SK-N-SH (cell line): ENCODE measurements around the gene CHST12. TPM values are rescaled to one million over a fixed set of nuclear protein-coding genes. Genes with fewer than 3 reads are reported as not detected.

Source experiments
- CTCF ChIA-PET: fragments of 300-600, 350-600 bp; formaldehyde crosslinking; extraction: SDS; loops from one replicate; lab custom pipeline; 2021; lab: Yijun Ruan, JAX
- POLR2A ChIA-PET: fragments of 350-600 bp; sonication (Branson Sonifier 250); formaldehyde crosslinking; extraction: SDS; loops from one replicate; lab custom pipeline; 2020; ENCODE audit warnings: antibody characterized with exemption, inconsistent platforms; lab: Yijun Ruan, JAX
- DNase-seq: peaks from one replicate; pipeline ENCODE4 v3.0.0; 2012
- H2AFZ ChIP-seq: fragments of 200-600 bp; sonication (generic); 2 replicates; pipeline ENCODE4 v1.8.1; 2016; ENCODE audit warnings: antibody characterized with exemption, mild to moderate bottlenecking, low read depth
- H3F3A ChIP-seq: fragments of 200-600 bp; sonication (generic); replicated peaks from 2 replicates; pipeline ENCODE3; 2016; ENCODE audit warnings: antibody characterized with exemption, mild to moderate bottlenecking; ENCODE audit not compliant: insufficient read depth
- H3K27ac ChIP-seq, 2 experiments: fragments of 200-500 bp in 1 of 2; fragments of 200-600 bp in 1 of 2; sonication (Bioruptor generic) in 1 of 2; sonication (generic), shearing (Covaris generic) in 1 of 2; 2 replicates each; pipeline versions ENCODE4 v1.5.1 to v1.6.1; 2014 to 2016; ENCODE audit warnings: low read depth in 2 of 2, inconsistent platforms in 1 of 2, low read length in 1 of 2, mild to moderate bottlenecking in 1 of 2, mixed read lengths in 1 of 2
- H3K27me3 ChIP-seq: fragments of 200-600 bp; sonication (generic), shearing (Covaris generic); 2 replicates; pipeline ENCODE4 v1.6.1; 2016; ENCODE audit warnings: mixed run types; ENCODE audit not compliant: insufficient read depth
- H3K36me3 ChIP-seq, 2 experiments: fragments of 200-500 bp in 1 of 2; fragments of 200-600 bp in 1 of 2; sonication (Bioruptor generic) in 1 of 2; sonication (generic) in 1 of 2; replicated peaks in 1 of 2; 2 replicates each; pipeline versions ENCODE3 to v1.5.1; 2014 to 2016; ENCODE audit warnings: low read length in 1 of 2, mild to moderate bottlenecking in 1 of 2; ENCODE audit not compliant: insufficient read depth in 2 of 2, control insufficient read depth in 1 of 2
- H3K4me1 ChIP-seq, 2 experiments: fragments of 200-500 bp in 1 of 2; fragments of 200-600 bp in 1 of 2; sonication (Bioruptor generic) in 1 of 2; sonication (generic), shearing (Covaris generic) in 1 of 2; 2 replicates each; pipeline versions ENCODE4 v1.5.1 to v1.6.1; 2014 to 2016; ENCODE audit warnings: low read depth in 1 of 2, low read length in 1 of 2, mixed run types in 1 of 2; ENCODE audit not compliant: insufficient read depth in 2 of 2, control insufficient read depth in 1 of 2
- H3K4me2 ChIP-seq: fragments of 200-600 bp; sonication (generic), shearing (Covaris generic); 2 replicates; pipeline ENCODE4 v1.6.1; 2017; ENCODE audit warnings: mixed run types
- H3K4me3 ChIP-seq, 2 experiments: fragments of 200-500 bp in 1 of 2; fragments of 200-600 bp in 1 of 2; sonication (Bioruptor generic) in 1 of 2; sonication (generic), shearing (Covaris generic) in 1 of 2; 2 replicates each; pipeline versions ENCODE4 v1.5.1 to v1.8.1; 2014 to 2016; ENCODE audit warnings: low read depth in 2 of 2, inconsistent platforms in 1 of 2, low read length in 1 of 2, mild to moderate bottlenecking in 1 of 2, mixed read lengths in 1 of 2, moderate library complexity in 1 of 2
- H3K79me2 ChIP-seq: fragments of 200-600 bp; sonication (generic); 2 replicates; pipeline ENCODE4 v1.8.1; 2017; ENCODE audit warnings: mild to moderate bottlenecking; ENCODE audit not compliant: insufficient read depth
- H3K9ac ChIP-seq: fragments of 200-600 bp; sonication (generic); 2 replicates; pipeline ENCODE4 v1.6.1; 2017; ENCODE audit warnings: mixed run types
- H3K9me2 ChIP-seq: fragments of 200-600 bp; sonication (generic); 2 replicates; pipeline ENCODE4 v1.6.1; 2017; ENCODE audit warnings: mixed run types
- H3K9me3 ChIP-seq: fragments of 200-600 bp; sonication (generic); 2 replicates; pipeline ENCODE4 v1.6.1; 2017; ENCODE audit warnings: mixed run types, mild to moderate bottlenecking, moderate library complexity
- H4K20me1 ChIP-seq: fragments of 200-600 bp; sonication (generic); 2 replicates; pipeline ENCODE4 v1.6.1; 2017; ENCODE audit warnings: mild to moderate bottlenecking, mixed run types; ENCODE audit not compliant: insufficient read depth
- CHD2 ChIP-seq: fragments of 150-350 bp; IDR thresholded peaks from 2 replicates; pipeline ENCODE4 v1.6.1; 2018; ENCODE audit warnings: low read length; ENCODE audit not compliant: partially characterized antibody
- EP300 ChIP-seq, 2 experiments: IDR thresholded peaks; 2 replicates each; pipeline versions ENCODE4 v1.4.0 to v1.6.1; 2012; ENCODE audit warnings: borderline replicate concordance in 1 of 2, low read depth in 1 of 2, low read length in 1 of 2
- FOXJ3 ChIP-seq: sonication (generic); formaldehyde crosslinking; IDR thresholded peaks from 2 replicates; pipeline ENCODE4 v1.5.1; 2020; ENCODE audit warnings: mild to moderate bottlenecking, missing genetic modification reagents
- MEF2A ChIP-seq: IDR thresholded peaks from 2 replicates; pipeline ENCODE4 v1.4.0; 2012; ENCODE audit warnings: low read depth, borderline replicate concordance
- RFX5 ChIP-seq: IDR thresholded peaks from 2 replicates; pipeline ENCODE4 v1.6.1; 2012; ENCODE audit warnings: mild to moderate bottlenecking, improper control_type of control experiment, low read length
- RXRA ChIP-seq: IDR thresholded peaks from 2 replicates; pipeline ENCODE4 v1.4.0; 2012; ENCODE audit warnings: low read depth, mild to moderate bottlenecking, borderline replicate concordance
- SIN3A ChIP-seq: IDR thresholded peaks from 2 replicates; pipeline ENCODE4 v1.6.1; 2012; ENCODE audit warnings: low read depth, mild to moderate bottlenecking, low read length, moderate library complexity, borderline replicate concordance
- TAF1 ChIP-seq: IDR thresholded peaks from 2 replicates; pipeline ENCODE4 v1.6.1; 2012; ENCODE audit warnings: low read depth, mild to moderate bottlenecking, low read length, moderate library complexity, borderline replicate concordance
- WGBS: methylation state at CpG from one replicate; pipeline ENCODE4 v1.1.6; 2017; ENCODE audit warnings: low lambda C conversion rate; 5-methylcytosine and 5-hydroxymethylcytosine counted together
- polyA plus RNA-seq, 3 experiments: library from polyadenylated mRNA; depleted of rRNA; stranded (reverse); fragments of >200 nt; gene quantifications; 2 replicates each; pipeline ENCODE4 v1.2.3, GENCODE V29; 2012
- TF ChIP-seq, protein P1 (sequence below): IDR thresholded peaks from 2 replicates; pipeline ENCODE4 v1.4.0; 2012; ENCODE audit warnings: low read depth, borderline replicate concordance
- TF ChIP-seq, protein P2 (sequence below): IDR thresholded peaks from 2 replicates; pipeline ENCODE4; 2012
- TF ChIP-seq, protein P3 (sequence below): fragments of 150-350 bp; IDR thresholded peaks from 2 replicates; pipeline ENCODE4 v1.6.1; 2017; ENCODE audit warnings: antibody characterized with exemption, low read length, low read depth, borderline replicate concordance
- TF ChIP-seq, protein P4 (sequence below): IDR thresholded peaks from 2 replicates; pipeline ENCODE4 v1.6.1; 2012; ENCODE audit warnings: mild to moderate bottlenecking, low read depth, low read length, moderate library complexity

The CHST12 gene
- polyA plus RNA-seq, 1 of the 3 experiments (the other 2 are of a cell fraction), result 32.7 TPM

DNA sequence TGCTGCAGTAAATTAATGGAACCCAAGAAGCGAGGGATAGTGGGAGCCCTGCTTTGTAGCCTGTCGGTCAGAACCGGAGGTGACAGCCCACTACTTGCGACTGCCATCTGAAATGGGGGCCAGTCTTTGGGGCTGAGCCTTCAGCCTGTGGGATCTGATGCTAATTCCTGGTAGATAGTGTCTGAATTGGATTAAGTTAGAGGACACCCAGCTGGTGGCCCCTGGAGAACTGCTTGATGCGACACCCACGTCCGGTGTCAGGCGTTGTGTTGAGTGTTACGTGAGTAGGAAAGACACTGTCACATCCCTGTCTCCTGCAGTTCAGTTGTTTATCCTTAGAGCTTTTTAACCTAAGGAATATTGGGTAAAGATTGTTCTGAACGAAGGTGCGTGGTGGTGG, 43.8 kb upstream of the CHST12 start:
- peaks cover 92% of the 10 kb centered on the region for H3K79me2 ChIP-seq

DNA sequence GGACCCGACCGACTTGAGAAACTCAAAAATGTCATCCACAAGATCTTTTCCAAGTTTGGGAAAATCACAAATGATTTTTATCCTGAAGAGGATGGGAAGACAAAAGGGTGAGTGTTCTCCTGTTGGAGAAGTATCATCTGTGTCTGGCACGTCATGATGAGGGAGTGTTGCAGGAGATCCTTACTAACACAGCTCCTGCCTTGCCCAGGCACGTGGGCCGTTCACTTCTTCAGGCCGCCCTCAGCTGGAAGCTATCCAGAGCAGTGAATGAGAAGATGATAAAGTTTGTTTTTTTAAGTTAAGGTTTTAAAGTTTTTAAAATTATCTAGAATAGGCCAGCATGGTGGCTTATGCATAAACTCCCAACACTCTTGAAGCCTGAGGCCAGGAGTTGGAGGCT, 42.6 kb upstream of the CHST12 start:
- H3K9me3 ChIP-seq, result no peaks in the 10 kb centered on the region
- ChIA-PET CTCF (interaction anchor here (0.6 to 4.2 kb wide), 3 partner anchors 8 to 25 kb away, joined by 4 to 14 read pairs (median 6); no protein-coding TSS in a partner anchor), POLR2A (no interaction called here)
- H3K4me3 ChIP-seq, result no peak overlapping the region
- H3K4me2 ChIP-seq, result no peak overlapping the region
- H3K27me3 ChIP-seq, result no peaks in the 10 kb centered on the region
- 84% methylated on average over 6 of the region's 6 CpGs for WGBS
- TF ChIP-seq SIN3A (no peak), EP300 (IDR thresholded peaks at IDR 0.05; ENCODE audit: borderline replicate concordance in 1 of 2, low read depth in 1 of 2, low read length in 1 of 2) (no peak), RFX5 (no peak), TAF1 (no peak), CHD2 (no peak)
- TF ChIP-seq, protein P1, sequence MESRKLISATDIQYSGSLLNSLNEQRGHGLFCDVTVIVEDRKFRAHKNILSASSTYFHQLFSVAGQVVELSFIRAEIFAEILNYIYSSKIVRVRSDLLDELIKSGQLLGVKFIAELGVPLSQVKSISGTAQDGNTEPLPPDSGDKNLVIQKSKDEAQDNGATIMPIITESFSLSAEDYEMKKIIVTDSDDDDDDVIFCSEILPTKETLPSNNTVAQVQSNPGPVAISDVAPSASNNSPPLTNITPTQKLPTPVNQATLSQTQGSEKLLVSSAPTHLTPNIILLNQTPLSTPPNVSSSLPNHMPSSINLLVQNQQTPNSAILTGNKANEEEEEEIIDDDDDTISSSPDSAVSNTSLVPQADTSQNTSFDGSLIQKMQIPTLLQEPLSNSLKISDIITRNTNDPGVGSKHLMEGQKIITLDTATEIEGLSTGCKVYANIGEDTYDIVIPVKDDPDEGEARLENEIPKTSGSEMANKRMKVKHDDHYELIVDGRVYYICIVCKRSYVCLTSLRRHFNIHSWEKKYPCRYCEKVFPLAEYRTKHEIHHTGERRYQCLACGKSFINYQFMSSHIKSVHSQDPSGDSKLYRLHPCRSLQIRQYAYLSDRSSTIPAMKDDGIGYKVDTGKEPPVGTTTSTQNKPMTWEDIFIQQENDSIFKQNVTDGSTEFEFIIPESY, result no peak
- TF ChIP-seq, protein P2, sequence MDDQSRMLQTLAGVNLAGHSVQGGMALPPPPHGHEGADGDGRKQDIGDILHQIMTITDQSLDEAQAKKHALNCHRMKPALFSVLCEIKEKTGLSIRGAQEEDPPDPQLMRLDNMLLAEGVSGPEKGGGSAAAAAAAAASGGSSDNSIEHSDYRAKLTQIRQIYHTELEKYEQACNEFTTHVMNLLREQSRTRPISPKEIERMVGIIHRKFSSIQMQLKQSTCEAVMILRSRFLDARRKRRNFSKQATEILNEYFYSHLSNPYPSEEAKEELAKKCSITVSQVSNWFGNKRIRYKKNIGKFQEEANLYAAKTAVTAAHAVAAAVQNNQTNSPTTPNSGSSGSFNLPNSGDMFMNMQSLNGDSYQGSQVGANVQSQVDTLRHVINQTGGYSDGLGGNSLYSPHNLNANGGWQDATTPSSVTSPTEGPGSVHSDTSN, result no peak
- TF ChIP-seq, protein P3, sequence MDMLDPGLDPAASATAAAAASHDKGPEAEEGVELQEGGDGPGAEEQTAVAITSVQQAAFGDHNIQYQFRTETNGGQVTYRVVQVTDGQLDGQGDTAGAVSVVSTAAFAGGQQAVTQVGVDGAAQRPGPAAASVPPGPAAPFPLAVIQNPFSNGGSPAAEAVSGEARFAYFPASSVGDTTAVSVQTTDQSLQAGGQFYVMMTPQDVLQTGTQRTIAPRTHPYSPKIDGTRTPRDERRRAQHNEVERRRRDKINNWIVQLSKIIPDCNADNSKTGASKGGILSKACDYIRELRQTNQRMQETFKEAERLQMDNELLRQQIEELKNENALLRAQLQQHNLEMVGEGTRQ, result no peak
- TF ChIP-seq, protein P4, sequence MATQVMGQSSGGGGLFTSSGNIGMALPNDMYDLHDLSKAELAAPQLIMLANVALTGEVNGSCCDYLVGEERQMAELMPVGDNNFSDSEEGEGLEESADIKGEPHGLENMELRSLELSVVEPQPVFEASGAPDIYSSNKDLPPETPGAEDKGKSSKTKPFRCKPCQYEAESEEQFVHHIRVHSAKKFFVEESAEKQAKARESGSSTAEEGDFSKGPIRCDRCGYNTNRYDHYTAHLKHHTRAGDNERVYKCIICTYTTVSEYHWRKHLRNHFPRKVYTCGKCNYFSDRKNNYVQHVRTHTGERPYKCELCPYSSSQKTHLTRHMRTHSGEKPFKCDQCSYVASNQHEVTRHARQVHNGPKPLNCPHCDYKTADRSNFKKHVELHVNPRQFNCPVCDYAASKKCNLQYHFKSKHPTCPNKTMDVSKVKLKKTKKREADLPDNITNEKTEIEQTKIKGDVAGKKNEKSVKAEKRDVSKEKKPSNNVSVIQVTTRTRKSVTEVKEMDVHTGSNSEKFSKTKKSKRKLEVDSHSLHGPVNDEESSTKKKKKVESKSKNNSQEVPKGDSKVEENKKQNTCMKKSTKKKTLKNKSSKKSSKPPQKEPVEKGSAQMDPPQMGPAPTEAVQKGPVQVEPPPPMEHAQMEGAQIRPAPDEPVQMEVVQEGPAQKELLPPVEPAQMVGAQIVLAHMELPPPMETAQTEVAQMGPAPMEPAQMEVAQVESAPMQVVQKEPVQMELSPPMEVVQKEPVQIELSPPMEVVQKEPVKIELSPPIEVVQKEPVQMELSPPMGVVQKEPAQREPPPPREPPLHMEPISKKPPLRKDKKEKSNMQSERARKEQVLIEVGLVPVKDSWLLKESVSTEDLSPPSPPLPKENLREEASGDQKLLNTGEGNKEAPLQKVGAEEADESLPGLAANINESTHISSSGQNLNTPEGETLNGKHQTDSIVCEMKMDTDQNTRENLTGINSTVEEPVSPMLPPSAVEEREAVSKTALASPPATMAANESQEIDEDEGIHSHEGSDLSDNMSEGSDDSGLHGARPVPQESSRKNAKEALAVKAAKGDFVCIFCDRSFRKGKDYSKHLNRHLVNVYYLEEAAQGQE, result no peak
- H3K79me2 ChIP-seq, result peaks cover 86% of the 10 kb centered on the region
- no peak for DNase-seq
- peaks cover 0 to 10% of the 10 kb centered on the region in 2 experiments for H3K4me1 ChIP-seq
- H3K9ac ChIP-seq, result no peak overlapping the region
- no peaks in the 10 kb centered on the region for H3K9me2 ChIP-seq
- no peak overlapping the region for H2AFZ ChIP-seq
- H3F3A ChIP-seq, result peaks cover 15% of the 10 kb centered on the region
- peaks cover 68 to 73% of the 10 kb centered on the region in 2 experiments for H3K36me3 ChIP-seq
- H3K27ac ChIP-seq, result no peak overlapping the region
- peaks cover 83% of the 10 kb centered on the region for H4K20me1 ChIP-seq

More for the DNA sequence above, 43.8 kb upstream of the CHST12 start:
- Histone ChIP-seq H3F3A (peaks cover 15% of the 10 kb centered on the region), H4K20me1 (peaks cover 83% of the 10 kb centered on the region), H3K4me2 (no peak overlapping the region), H3K4me3 (no peak overlapping the region), H3K9ac (no peak overlapping the region), H3K9me3 (no peaks in the 10 kb centered on the region), H3K4me1 (peaks cover 0 to 13% of the 10 kb centered on the region in 2 experiments), H3K27me3 (no peaks in the 10 kb centered on the region), H3K9me2 (no peaks in the 10 kb centered on the region), H3K27ac (no peak overlapping the region), H3K36me3 (peaks cover 62 to 67% of the 10 kb centered on the region in 2 experiments), H2AFZ (no peak overlapping the region)
- no peak for DNase-seq
- TF ChIP-seq MEF2A, result no peak
- TF ChIP-seq SIN3A, result no peak
- no peak for TF ChIP-seq FOXJ3 (CRISPR knock-in tag)
- TF ChIP-seq RXRA, result no peak
- ChIA-PET POLR2A (no interaction called here), CTCF (interaction anchor here (0.6 to 4.2 kb wide), 6 partner anchors 10 to 112 kb away, joined by 3 to 14 read pairs (median 3); no protein-coding TSS in a partner anchor)
- WGBS, result 95% methylated on average over 11 of the region's 11 CpGs
